ENCODE data around the gene NOX5.

Gene NOX5

GRCh38 chr15:69025320-69025719 is 10.8 kb downstream of the NOX5 start:
- no peak for DNase-seq

GRCh38 chr15:69026355-69026754 is 11.9 kb downstream of the NOX5 start:
- DNase-seq: no peak

GRCh38 chr15:69027976-69028518 is 13.6 kb downstream of the NOX5 start:
- DNase-seq: no peak

- DNase-seq: peak; percentile 8
Observed at GRCh38 chr15:69031013-69032001, 16.8 kb downstream of the NOX5 start.

- no peak for DNase-seq
Observed at GRCh38 chr15:69032031-69032430, 17.5 kb downstream of the NOX5 start.

GRCh38 chr15:69032703-69033373 is 18.3 kb downstream of the NOX5 start:
- no peak for DNase-seq

GRCh38 chr15:69034352-69034751 is 19.9 kb downstream of the NOX5 start:
- no peak for DNase-seq

GRCh38 chr15:69035205-69035917 is 20.9 kb downstream of the NOX5 start:
- DNase-seq: no peak

GRCh38 chr15:69035918-69036258 is 21.4 kb downstream of the NOX5 start:
- DNase-seq: no peak

- no peak for DNase-seq
Observed at GRCh38 chr15:69036826-69037225, 22.3 kb downstream of the NOX5 start.

- no peak for DNase-seq
Observed at GRCh38 chr15:69037482-69037881, 23.0 kb downstream of the NOX5 start.

GRCh38 chr15:69037977-69038376 is 23.5 kb downstream of the NOX5 start:
- DNase-seq: no peak

- DNase-seq: no peak
Observed at GRCh38 chr15:69038508-69038907, 24.0 kb downstream of the NOX5 start.

GRCh38 chr15:69039516-69040225 is 25.2 kb downstream of the NOX5 start:
- no peak for DNase-seq

GRCh38 chr15:69042531-69042930 is 28.0 kb downstream of the NOX5 start:
- DNase-seq: no peak

- DNase-seq: no peak
Observed at GRCh38 chr15:69045802-69046201, 31.3 kb downstream of the NOX5 start.

GRCh38 chr15:69046781-69047180 is 32.3 kb downstream of the NOX5 start:
- DNase-seq: no peak

- no peak for DNase-seq
Observed at GRCh38 chr15:69049976-69050375, 35.5 kb downstream of the NOX5 start.

GRCh38 chr15:69055251-69055650 is 40.8 kb downstream of the NOX5 start:
- DNase-seq: no peak

- no peak for DNase-seq
Observed at GRCh38 chr15:69056365-69056764, 41.9 kb downstream of the NOX5 start.

GRCh38 chr15:69058830-69059556 is 44.5 kb downstream of the NOX5 start:
- peak; percentile 76 for DNase-seq

GRCh38 chr15:69059557-69059943 is 45.1 kb downstream of the NOX5 start:
- DNase-seq: no peak
